ENCODE results near the gene DGKD. TPM values are rescaled to one million over a fixed set of nuclear protein-coding genes. Genes with fewer than 3 reads are reported as not detected.

The DGKD gene
- total RNA-seq, 4 donors from 2014 or later = 67.7 to 195 (median 125) TPM

DNA sequence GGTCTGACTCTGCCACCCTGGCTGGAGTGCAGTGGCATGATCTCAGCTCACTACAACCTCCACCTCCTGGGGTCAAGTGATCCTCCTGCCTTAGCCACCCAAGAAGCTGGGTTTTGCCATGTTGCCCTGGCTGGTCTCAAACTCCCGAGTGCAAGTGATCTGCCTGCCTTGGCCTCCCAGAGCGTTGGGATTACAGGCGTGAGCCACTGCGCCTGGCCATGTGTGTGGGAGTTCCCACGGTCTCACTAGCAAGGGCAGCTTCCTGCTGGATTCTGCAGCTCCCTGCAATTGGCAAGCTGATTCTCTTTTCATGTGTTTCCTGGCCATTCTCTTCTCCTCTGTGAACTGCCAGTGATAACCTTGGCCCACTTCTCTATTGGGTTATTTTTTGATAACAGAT, 128.3 kb downstream of the DGKD start:
- no peak for TF ChIP-seq POLR2A (IDR thresholded peaks at IDR 0.05)
- TF ChIP-seq, protein P1, sequence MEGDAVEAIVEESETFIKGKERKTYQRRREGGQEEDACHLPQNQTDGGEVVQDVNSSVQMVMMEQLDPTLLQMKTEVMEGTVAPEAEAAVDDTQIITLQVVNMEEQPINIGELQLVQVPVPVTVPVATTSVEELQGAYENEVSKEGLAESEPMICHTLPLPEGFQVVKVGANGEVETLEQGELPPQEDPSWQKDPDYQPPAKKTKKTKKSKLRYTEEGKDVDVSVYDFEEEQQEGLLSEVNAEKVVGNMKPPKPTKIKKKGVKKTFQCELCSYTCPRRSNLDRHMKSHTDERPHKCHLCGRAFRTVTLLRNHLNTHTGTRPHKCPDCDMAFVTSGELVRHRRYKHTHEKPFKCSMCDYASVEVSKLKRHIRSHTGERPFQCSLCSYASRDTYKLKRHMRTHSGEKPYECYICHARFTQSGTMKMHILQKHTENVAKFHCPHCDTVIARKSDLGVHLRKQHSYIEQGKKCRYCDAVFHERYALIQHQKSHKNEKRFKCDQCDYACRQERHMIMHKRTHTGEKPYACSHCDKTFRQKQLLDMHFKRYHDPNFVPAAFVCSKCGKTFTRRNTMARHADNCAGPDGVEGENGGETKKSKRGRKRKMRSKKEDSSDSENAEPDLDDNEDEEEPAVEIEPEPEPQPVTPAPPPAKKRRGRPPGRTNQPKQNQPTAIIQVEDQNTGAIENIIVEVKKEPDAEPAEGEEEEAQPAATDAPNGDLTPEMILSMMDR (IDR thresholded peaks at IDR 0.05) = no peak
- Histone ChIP-seq H3K4me1 (no peaks in the 10 kb centered on the region), H3K27me3 (no peaks in the 10 kb centered on the region), H3K4me3 (no peak overlapping the region), H3K9me3 (no peaks in the 10 kb centered on the region), H3K27ac (no peak overlapping the region), H3K36me3 (peaks cover 0 to 44% (median 0%) of the 10 kb centered on the region in 3 donors)
- no peak for DNase-seq

- Histone ChIP-seq H3K4me3 (no peak overlapping the region), H3K4me1 (no peaks in the 10 kb centered on the region), H3K36me3 (peaks cover 0 to 58% (median 0%) of the 10 kb centered on the region in 3 donors), H3K27ac (no peak overlapping the region), H3K9me3 (no peaks in the 10 kb centered on the region), H3K27me3 (no peaks in the 10 kb centered on the region)
- DNase-seq = no peak
- TF ChIP-seq POLR2A (IDR thresholded peaks at IDR 0.05) = no peak
- TF ChIP-seq, protein P1 (IDR thresholded peaks at IDR 0.05) = no peak
These were observed 131.4 kb downstream of the DGKD start for GRCh38 chr2:233485726-233486125.

GRCh38 chr2:233486357-233486756, 132.1 kb downstream of the DGKD start:
- Histone ChIP-seq H3K27ac (no peak overlapping the region), H3K4me3 (no peak overlapping the region), H3K9me3 (no peaks in the 10 kb centered on the region), H3K27me3 (no peaks in the 10 kb centered on the region), H3K4me1 (no peaks in the 10 kb centered on the region), H3K36me3 (peaks cover 0 to 63% (median 0%) of the 10 kb centered on the region in 3 donors)
- no peak for DNase-seq
- TF ChIP-seq, protein P1 (IDR thresholded peaks at IDR 0.05) = no peak
- no peak for TF ChIP-seq POLR2A (IDR thresholded peaks at IDR 0.05)

DNA sequence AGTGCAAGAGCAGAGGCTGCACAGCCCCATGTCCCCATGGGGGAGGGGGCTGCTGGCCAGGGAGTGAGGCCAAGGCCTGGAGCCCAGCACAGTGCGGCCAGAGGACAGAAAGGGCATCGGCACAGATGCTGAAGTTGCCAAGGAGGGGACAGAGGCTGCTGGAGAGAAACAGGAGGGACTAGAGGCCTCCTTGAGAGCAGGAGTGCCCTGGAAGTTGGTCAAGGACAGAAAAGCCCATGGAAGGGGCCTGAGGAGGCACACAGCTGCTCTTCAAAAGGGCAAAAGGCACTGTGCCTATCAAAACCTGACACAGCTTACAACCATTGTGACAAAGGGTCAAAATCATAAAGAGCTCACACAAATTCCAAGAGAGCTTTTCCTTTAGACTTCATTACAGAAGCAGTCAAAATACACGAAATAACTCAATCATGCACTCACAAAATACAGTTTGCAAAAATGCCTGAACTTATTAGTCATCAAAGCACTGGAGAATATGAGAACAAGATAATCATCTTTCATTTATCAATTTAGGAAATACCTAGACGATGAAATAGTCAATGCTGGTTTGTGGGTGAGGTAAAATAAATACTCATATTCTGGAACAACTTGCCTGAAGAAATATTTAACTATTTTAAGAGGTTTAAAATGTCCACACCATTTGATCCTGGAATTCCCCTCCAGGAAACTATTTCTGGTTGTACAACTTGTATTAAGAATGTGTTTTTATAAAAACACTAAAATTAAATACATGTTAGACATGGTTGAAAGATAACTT, 132.7 kb downstream of the DGKD start:
- Histone ChIP-seq H3K27me3 (no peaks in the 10 kb centered on the region), H3K27ac (no peak overlapping the region), H3K4me1 (no peaks in the 10 kb centered on the region), H3K4me3 (no peak overlapping the region), H3K9me3 (no peaks in the 10 kb centered on the region), H3K36me3 (peaks cover 0 to 68% (median 0%) of the 10 kb centered on the region in 3 donors)
- no peak for DNase-seq
- TF ChIP-seq, protein P1 (IDR thresholded peaks at IDR 0.05) = no peak
- no peak for TF ChIP-seq POLR2A (IDR thresholded peaks at IDR 0.05)

- H3K4me3 ChIP-seq = no peak overlapping the region
- no peaks in the 10 kb centered on the region for H3K27me3 ChIP-seq
- no peak overlapping the region for H3K27ac ChIP-seq
- TF ChIP-seq, protein P1 (IDR thresholded peaks at IDR 0.05) = no peak
- no peak for TF ChIP-seq POLR2A (IDR thresholded peaks at IDR 0.05)
- no peaks in the 10 kb centered on the region for H3K4me1 ChIP-seq
- DNase-seq = no peak
- peaks cover 0 to 73% (median 0%) of the 10 kb centered on the region in 3 donors for H3K36me3 ChIP-seq
- no peaks in the 10 kb centered on the region for H3K9me3 ChIP-seq
These were observed 133.6 kb downstream of the DGKD start for GRCh38 chr2:233487748-233488345.

Data from Peyer's patch (tissue), 4 donors.